ENCODE results near the gene AGTPBP1.

Gene AGTPBP1

DNA sequence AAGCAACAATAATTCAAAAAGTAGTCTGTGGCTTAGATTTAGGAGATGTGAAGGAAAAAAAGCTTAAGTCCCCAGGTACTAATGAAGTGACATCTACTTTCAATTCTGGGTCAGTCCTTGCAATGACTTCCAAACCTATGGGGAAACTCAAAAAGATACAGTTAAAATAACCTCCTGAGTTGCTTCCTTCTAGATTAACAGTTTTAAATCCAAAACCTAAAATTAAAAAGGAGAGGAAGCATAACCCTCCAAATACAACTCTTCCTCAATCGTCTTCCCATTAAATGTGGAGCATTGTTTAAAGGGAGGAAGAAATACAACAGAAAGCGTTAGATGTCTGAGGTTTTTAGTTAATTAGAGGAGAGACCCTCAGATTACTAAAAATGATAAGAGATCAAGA, 75.7 kb downstream of the AGTPBP1 start:
- no peak for DNase-seq
- H3K4me1 ChIP-seq (ENCODE audit: low read length): peaks cover 9% of the 10 kb centered on the region; the same call in 1 of the 2 replicates
- no peaks in the 10 kb centered on the region for H3K79me2 ChIP-seq (ENCODE audit: low read length)
- H3K4me3 ChIP-seq (ENCODE audit: low read length): no peak overlapping the region
- no peak overlapping the region for H3K4me2 ChIP-seq (ENCODE audit: low read depth, low read length)
- H4K20me1 ChIP-seq (ENCODE audit: insufficient read depth, low read length): no peaks in the 10 kb centered on the region
- H3K9me3 ChIP-seq (replicated peaks; ENCODE audit: insufficient read depth, low read length): no peaks in the 10 kb centered on the region
- TF ChIP-seq, protein P1, sequence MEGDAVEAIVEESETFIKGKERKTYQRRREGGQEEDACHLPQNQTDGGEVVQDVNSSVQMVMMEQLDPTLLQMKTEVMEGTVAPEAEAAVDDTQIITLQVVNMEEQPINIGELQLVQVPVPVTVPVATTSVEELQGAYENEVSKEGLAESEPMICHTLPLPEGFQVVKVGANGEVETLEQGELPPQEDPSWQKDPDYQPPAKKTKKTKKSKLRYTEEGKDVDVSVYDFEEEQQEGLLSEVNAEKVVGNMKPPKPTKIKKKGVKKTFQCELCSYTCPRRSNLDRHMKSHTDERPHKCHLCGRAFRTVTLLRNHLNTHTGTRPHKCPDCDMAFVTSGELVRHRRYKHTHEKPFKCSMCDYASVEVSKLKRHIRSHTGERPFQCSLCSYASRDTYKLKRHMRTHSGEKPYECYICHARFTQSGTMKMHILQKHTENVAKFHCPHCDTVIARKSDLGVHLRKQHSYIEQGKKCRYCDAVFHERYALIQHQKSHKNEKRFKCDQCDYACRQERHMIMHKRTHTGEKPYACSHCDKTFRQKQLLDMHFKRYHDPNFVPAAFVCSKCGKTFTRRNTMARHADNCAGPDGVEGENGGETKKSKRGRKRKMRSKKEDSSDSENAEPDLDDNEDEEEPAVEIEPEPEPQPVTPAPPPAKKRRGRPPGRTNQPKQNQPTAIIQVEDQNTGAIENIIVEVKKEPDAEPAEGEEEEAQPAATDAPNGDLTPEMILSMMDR (IDR thresholded peaks at IDR 0.05; ENCODE audit: low read length): no peak
- TF ChIP-seq EZH2phosphoT487 (IDR thresholded peaks at IDR 0.05; ENCODE audit: low read length): no peak
- TF ChIP-seq EZH2 (optimal IDR thresholded peaks at IDR 0.05; ENCODE audit: low read depth, low read length): no peak
- no peaks in the 10 kb centered on the region for H3K9me2 ChIP-seq (replicated peaks; ENCODE audit: insufficient read depth, low read length)
- no peaks in the 10 kb centered on the region; the same call in 1 of the 2 replicates for H3K36me3 ChIP-seq (replicated peaks; ENCODE audit: insufficient read depth, low read length)
- H3F3A ChIP-seq (ENCODE audit: insufficient read depth, low read length): no peaks in the 10 kb centered on the region
- no peak overlapping the region for H3K9ac ChIP-seq (ENCODE audit: low read length)
- no peak overlapping the region for H2AFZ ChIP-seq (ENCODE audit: low read length)
- no peaks in the 10 kb centered on the region for H3K27me3 ChIP-seq (replicated peaks; ENCODE audit: insufficient read depth, low read length)
- no peak overlapping the region for H3K27ac ChIP-seq (ENCODE audit: low read length)

DNA sequence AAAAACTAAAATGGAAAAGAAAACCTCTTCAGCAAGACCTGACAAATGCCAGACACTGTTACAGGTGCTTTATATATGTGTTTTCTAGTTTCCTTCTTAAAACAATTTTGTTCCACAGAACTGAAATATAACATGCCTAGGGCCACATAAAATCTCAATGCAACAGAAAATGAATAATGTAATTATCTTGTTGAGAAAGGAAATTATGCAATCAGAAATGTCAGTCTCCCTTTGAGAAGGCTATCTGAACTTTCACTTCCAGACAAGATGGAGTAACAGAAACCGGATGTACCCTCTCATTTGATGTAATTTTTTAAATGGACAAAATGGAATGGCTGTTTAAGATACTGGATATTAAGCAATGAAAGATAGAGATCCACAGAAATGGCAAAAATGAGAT, 79.2 kb downstream of the AGTPBP1 start:
- H3K4me3 ChIP-seq (ENCODE audit: low read length): no peak overlapping the region
- H3K9me3 ChIP-seq (replicated peaks; ENCODE audit: insufficient read depth, low read length): no peaks in the 10 kb centered on the region
- no peaks in the 10 kb centered on the region for H4K20me1 ChIP-seq (ENCODE audit: insufficient read depth, low read length)
- no peaks in the 10 kb centered on the region; the same call in 1 of the 2 replicates for H3K36me3 ChIP-seq (replicated peaks; ENCODE audit: insufficient read depth, low read length)
- DNase-seq: no peak
- no peaks in the 10 kb centered on the region for H3K27me3 ChIP-seq (replicated peaks; ENCODE audit: insufficient read depth, low read length)
- H3K9ac ChIP-seq (ENCODE audit: low read length): no peak overlapping the region
- no peaks in the 10 kb centered on the region for H3K79me2 ChIP-seq (ENCODE audit: low read length)
- H2AFZ ChIP-seq (ENCODE audit: low read length): no peak overlapping the region
- TF ChIP-seq EZH2phosphoT487 (IDR thresholded peaks at IDR 0.05; ENCODE audit: low read length) (no peak), EZH2 (optimal IDR thresholded peaks at IDR 0.05; ENCODE audit: low read depth, low read length) (no peak)
- TF ChIP-seq, protein P1 (IDR thresholded peaks at IDR 0.05; ENCODE audit: low read length): no peak
- no peaks in the 10 kb centered on the region for H3F3A ChIP-seq (ENCODE audit: insufficient read depth, low read length)
- H3K9me2 ChIP-seq (replicated peaks; ENCODE audit: insufficient read depth, low read length): no peaks in the 10 kb centered on the region
- H3K4me1 ChIP-seq (ENCODE audit: low read length): peaks cover 9% of the 10 kb centered on the region; the same call in 1 of the 2 replicates
- H3K27ac ChIP-seq (ENCODE audit: low read length): no peak overlapping the region
- no peak overlapping the region for H3K4me2 ChIP-seq (ENCODE audit: low read depth, low read length)

DNA sequence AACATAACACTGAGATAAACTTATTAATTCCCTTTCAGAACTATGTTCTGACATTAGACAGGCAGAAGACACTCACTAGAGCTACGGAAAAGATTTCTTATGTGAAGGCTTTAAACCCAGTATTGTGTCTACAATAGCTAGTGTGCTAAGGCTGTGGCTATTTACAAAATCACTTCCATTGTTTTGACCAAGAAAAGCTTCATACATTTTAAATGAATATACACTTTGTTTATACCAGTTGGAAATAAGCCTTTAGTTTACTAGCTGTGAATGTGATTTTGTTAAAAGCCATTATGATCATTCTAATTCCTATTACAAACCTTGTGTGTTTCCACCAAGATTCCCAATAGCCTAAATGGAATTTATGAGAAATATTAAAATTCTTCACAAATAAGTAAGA, 83.0 kb downstream of the AGTPBP1 start:
- no peaks in the 10 kb centered on the region for H3K79me2 ChIP-seq (ENCODE audit: low read length)
- no peaks in the 10 kb centered on the region for H3K4me1 ChIP-seq (ENCODE audit: low read length)
- H4K20me1 ChIP-seq (ENCODE audit: insufficient read depth, low read length): no peaks in the 10 kb centered on the region
- no peak for TF ChIP-seq EZH2 (optimal IDR thresholded peaks at IDR 0.05; ENCODE audit: low read depth, low read length)
- TF ChIP-seq, protein P1 (IDR thresholded peaks at IDR 0.05; ENCODE audit: low read length): no peak
- TF ChIP-seq EZH2phosphoT487 (IDR thresholded peaks at IDR 0.05; ENCODE audit: low read length): no peak
- H3K27me3 ChIP-seq (replicated peaks; ENCODE audit: insufficient read depth, low read length): no peaks in the 10 kb centered on the region
- H2AFZ ChIP-seq (ENCODE audit: low read length): no peak overlapping the region
- no peak overlapping the region for H3K4me2 ChIP-seq (ENCODE audit: low read depth, low read length)
- H3K9me2 ChIP-seq (replicated peaks; ENCODE audit: insufficient read depth, low read length): no peaks in the 10 kb centered on the region
- H3K36me3 ChIP-seq (replicated peaks; ENCODE audit: insufficient read depth, low read length): no peaks in the 10 kb centered on the region; the same call in 1 of the 2 replicates
- no peak overlapping the region for H3K9ac ChIP-seq (ENCODE audit: low read length)
- H3K27ac ChIP-seq (ENCODE audit: low read length): no peak overlapping the region
- no peaks in the 10 kb centered on the region for H3F3A ChIP-seq (ENCODE audit: insufficient read depth, low read length)
- no peak overlapping the region for H3K4me3 ChIP-seq (ENCODE audit: low read length)
- no peak for DNase-seq
- H3K9me3 ChIP-seq (replicated peaks; ENCODE audit: insufficient read depth, low read length): no peaks in the 10 kb centered on the region

All from MM.1S (cell line).